SU-DHL-6 (cell line): ENCODE results near the gene RAD51B.

Experiments
- H2AFZ ChIP-seq: fragments of 200-600 bp; sonication (generic); 2 replicates; pipeline ENCODE4 v1.6.1; 2014; ENCODE audit warnings: low read depth, mild to moderate bottlenecking, moderate library complexity, mixed read lengths, antibody characterized with exemption, low read length; ENCODE audit not compliant: severe bottlenecking
- H3F3A ChIP-seq: fragments of 200-600 bp; shearing (Covaris generic); 2 replicates; pipeline ENCODE4 v1.6.0; 2016; ENCODE audit warnings: antibody characterized with exemption, mild to moderate bottlenecking; ENCODE audit not compliant: insufficient read depth
- H3K27ac ChIP-seq: fragments of 200-600 bp; sonication (generic); 2 replicates; pipeline ENCODE4 v1.5.1; 2016; ENCODE audit warnings: low read depth, mild to moderate bottlenecking, low read length, moderate library complexity, mixed read lengths
- H3K27me3 ChIP-seq: fragments of 200-600 bp; sonication (generic), shearing (Covaris generic); 2 replicates; pipeline ENCODE4 v1.6.0; 2014; ENCODE audit warnings: mild to moderate bottlenecking, low read length
- H3K36me3 ChIP-seq: fragments of 200-600 bp; sonication (generic); 2 replicates; pipeline ENCODE4 v1.6.1; 2014; ENCODE audit warnings: mild to moderate bottlenecking, low read length, mixed read lengths
- H3K4me2 ChIP-seq: fragments of 300-600, 200-600 bp; shearing (Covaris generic), sonication (generic); 2 replicates; pipeline ENCODE4 v1.6.0; 2014; ENCODE audit warnings: low read length, low read depth, mild to moderate bottlenecking; ENCODE audit not compliant: poor library complexity, severe bottlenecking
- H3K4me3 ChIP-seq: fragments of 200-600 bp; sonication (generic); 2 replicates; pipeline ENCODE4 v1.5.1; 2014; ENCODE audit warnings: antibody characterized with exemption, low read length, mild to moderate bottlenecking, mixed read lengths; ENCODE audit not compliant: insufficient read depth, poor library complexity, severe bottlenecking
- H3K79me2 ChIP-seq: fragments of 200-600 bp; sonication (generic); 2 replicates; pipeline ENCODE4 v1.6.1; 2014; ENCODE audit warnings: mild to moderate bottlenecking, low read length, moderate library complexity; ENCODE audit not compliant: insufficient read depth
- H3K9ac ChIP-seq: fragments of 200-600 bp; sonication (generic); 2 replicates; pipeline ENCODE4 v1.7.0; 2014; ENCODE audit warnings: mild to moderate bottlenecking, low read length
- H3K9me2 ChIP-seq: fragments of 200-600 bp; sonication (generic); replicated peaks from 2 replicates; pipeline ENCODE4 v1.6.1; 2014; ENCODE audit warnings: low read length; ENCODE audit not compliant: insufficient read depth
- H3K9me3 ChIP-seq: fragments of 200-600 bp; sonication (generic); 2 replicates; pipeline ENCODE4 v1.6.1; 2014; ENCODE audit warnings: low read length, mixed read lengths; ENCODE audit not compliant: insufficient read depth
- H4K20me1 ChIP-seq: fragments of 200-600 bp; sonication (generic); 2 replicates; pipeline ENCODE4 v1.6.1; 2014; ENCODE audit warnings: low read depth, mild to moderate bottlenecking, antibody characterized with exemption, low read length, moderate library complexity, mixed read lengths
- CTCF ChIP-seq: fragments of 200-600 bp; sonication (generic); IDR thresholded peaks from one replicate; pipeline ENCODE4 v1.5.1; 2017; ENCODE audit warnings: antibody characterized with exemption, mild to moderate bottlenecking, low read length, moderate library complexity; ENCODE audit not compliant: insufficient read depth, poor library complexity, severe bottlenecking
- EZH2phosphoT487 ChIP-seq: fragments of 200-600 bp; sonication (generic), shearing (Covaris generic); conservative IDR thresholded peaks from 2 replicates; pipeline ENCODE4 v1.6.1; 2018; ENCODE audit warnings: mild to moderate bottlenecking, antibody characterized with exemption, low read length, moderate library complexity, mixed read lengths

Gene RAD51B

GRCh38 chr14:68630081-68630571 lies 810.5 kb downstream of the RAD51B start:
- H3K4me3 ChIP-seq = no peak overlapping the region
- H3K27ac ChIP-seq = no peak overlapping the region
- no peak for TF ChIP-seq EZH2phosphoT487
- TF ChIP-seq CTCF = no peak
- H3K79me2 ChIP-seq = no peaks in the 10 kb centered on the region
- no peaks in the 10 kb centered on the region for H4K20me1 ChIP-seq
- no peaks in the 10 kb centered on the region for H3K9me2 ChIP-seq
- H3K36me3 ChIP-seq = no peaks in the 10 kb centered on the region
- no peaks in the 10 kb centered on the region for H3K27me3 ChIP-seq
- no peak overlapping the region for H3K9ac ChIP-seq
- H3F3A ChIP-seq = no peaks in the 10 kb centered on the region
- H3K4me2 ChIP-seq = no peak overlapping the region
- no peaks in the 10 kb centered on the region for H3K9me3 ChIP-seq
- no peak overlapping the region for H2AFZ ChIP-seq

GRCh38 chr14:68630611-68631393 lies 811.2 kb downstream of the RAD51B start:
- H3K36me3 ChIP-seq = no peaks in the 10 kb centered on the region
- no peaks in the 10 kb centered on the region for H3K27me3 ChIP-seq
- no peaks in the 10 kb centered on the region for H4K20me1 ChIP-seq
- no peaks in the 10 kb centered on the region for H3F3A ChIP-seq
- no peaks in the 10 kb centered on the region for H3K79me2 ChIP-seq
- no peak overlapping the region for H3K9ac ChIP-seq
- H3K4me3 ChIP-seq = no peak overlapping the region
- H3K9me3 ChIP-seq = no peaks in the 10 kb centered on the region
- H3K27ac ChIP-seq = no peak overlapping the region
- H2AFZ ChIP-seq = no peak overlapping the region
- TF ChIP-seq CTCF = no peak
- TF ChIP-seq EZH2phosphoT487 = no peak
- H3K9me2 ChIP-seq = no peaks in the 10 kb centered on the region
- no peak overlapping the region for H3K4me2 ChIP-seq

GRCh38 chr14:68631394-68632053 lies 811.9 kb downstream of the RAD51B start:
- H3K4me3 ChIP-seq = no peak overlapping the region
- H3K27ac ChIP-seq = no peak overlapping the region
- no peaks in the 10 kb centered on the region for H3K9me2 ChIP-seq
- no peak overlapping the region for H3K9ac ChIP-seq
- H3F3A ChIP-seq = no peaks in the 10 kb centered on the region
- no peaks in the 10 kb centered on the region for H4K20me1 ChIP-seq
- H3K9me3 ChIP-seq = no peaks in the 10 kb centered on the region
- H3K36me3 ChIP-seq = no peaks in the 10 kb centered on the region
- H2AFZ ChIP-seq = no peak overlapping the region
- H3K27me3 ChIP-seq = no peaks in the 10 kb centered on the region
- H3K4me2 ChIP-seq = no peak overlapping the region
- TF ChIP-seq CTCF (no peak), EZH2phosphoT487 (no peak)
- no peaks in the 10 kb centered on the region for H3K79me2 ChIP-seq
